Activated CD4-positive, alpha-beta memory T cell treated with anti-CD3 and anti-CD28 coated beads, Interleukin-2, amount 10 ng/mL, durations not matched to agents 7 days and 5 days (primary cell): ENCODE data around the gene TTC27. TPM values are rescaled to one million over a fixed set of nuclear protein-coding genes. Genes with fewer than 3 reads are reported as not detected.

Experiments used
- CTCF ChIA-PET: fragments of 350-600 bp; sonication (Branson Sonifier 250); formaldehyde crosslinking; loops from one replicate; lab custom pipeline; 2021; ENCODE audit warnings: antibody characterized with exemption, inconsistent platforms; lab: Charles Lee
- POLR2A ChIA-PET: fragments of 350-600 bp; sonication (Branson Sonifier 250); formaldehyde crosslinking; loops from one replicate; lab custom pipeline; 2021; ENCODE audit warnings: antibody characterized with exemption; lab: Charles Lee
- DNase-seq: peaks from one replicate; pipeline ENCODE4 v3.0.0-alpha.2; 2020
- H3K27ac Mint-ChIP-seq: one replicate; pipeline ENCODE4 v1.8.0; 2021; ENCODE audit warnings: mild to moderate bottlenecking, mixed read lengths
- H3K27me3 Mint-ChIP-seq: one replicate; pipeline ENCODE4 v1.8.0; 2021; ENCODE audit warnings: mixed read lengths
- H3K36me3 Mint-ChIP-seq: one replicate; pipeline ENCODE4 v1.8.0; 2021; ENCODE audit warnings: low read depth, mixed read lengths
- H3K4me1 Mint-ChIP-seq: one replicate; pipeline ENCODE4 v1.8.0; 2021; ENCODE audit warnings: mixed read lengths
- H3K4me3 Mint-ChIP-seq: one replicate; pipeline ENCODE4 v1.8.0; 2021; ENCODE audit warnings: mild to moderate bottlenecking, mixed read lengths
- H3K9me3 Mint-ChIP-seq: one replicate; pipeline ENCODE4 v1.8.0; 2021; ENCODE audit warnings: mixed read lengths
- total RNA-seq, 2 experiments: library from RNA; stranded (reverse); gene quantifications; one replicate each; pipeline ENCODE4 v1.2.3, GENCODE V29; 2021

TTC27 gene
- 10 to 100 TPM; 11.2 to 12.7 TPM for total RNA-seq

DNA sequence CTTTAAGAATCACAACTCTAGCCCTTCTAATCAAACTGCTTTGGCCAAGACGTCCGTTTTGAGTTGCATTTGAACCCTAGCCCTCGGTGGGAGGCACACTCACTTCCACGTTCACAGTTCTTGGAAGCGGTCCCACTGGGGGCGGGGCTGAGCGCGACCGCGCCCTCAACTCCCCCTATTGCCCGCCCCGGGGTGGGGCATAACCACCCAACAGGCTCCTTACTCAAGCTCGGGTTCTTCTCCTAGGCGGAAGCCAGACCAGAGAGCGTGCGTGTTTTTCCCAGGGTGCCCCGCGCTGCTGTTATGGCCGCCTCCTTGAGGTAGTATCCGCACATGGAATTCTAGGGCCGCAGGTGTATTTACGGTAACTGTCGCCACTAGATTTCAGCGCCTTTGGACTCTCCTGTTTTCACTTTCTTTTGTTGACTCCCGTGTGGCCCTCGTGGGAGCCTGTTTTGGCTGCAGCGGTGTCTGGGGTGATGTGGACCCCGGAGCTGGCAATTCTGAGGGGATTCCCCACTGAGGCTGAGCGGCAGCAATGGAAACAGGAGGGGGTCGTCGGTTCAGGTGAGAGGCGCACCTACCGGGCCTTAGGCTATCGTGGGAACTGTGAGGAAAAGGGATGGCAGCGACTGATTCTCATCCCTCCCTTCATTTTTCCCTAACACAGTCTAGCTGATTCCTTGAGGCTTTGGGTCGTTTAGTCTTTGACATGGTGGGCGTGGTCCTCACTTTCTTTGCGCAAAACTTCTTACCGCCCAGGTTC, at the start of gene TTC27:
Gene TTC27 (plus strand): TSS at position 237 of the 766 bp plus-strand sequence. CDS start 243 bp downstream, at position 480.
- no peaks in the 10 kb centered on the region for H3K27me3 Mint-ChIP-seq
- DNase-seq = peak; percentile 96
- no peaks in the 10 kb centered on the region for H3K9me3 Mint-ChIP-seq
- peak within 1 kb of the TSS; percentile 87 for H3K4me3 Mint-ChIP-seq
- ChIA-PET POLR2A (interaction anchor here (0.7 to 1.4 kb wide), 5 partner anchors 9 to 972 kb away, joined by 3 to 6 read pairs (median 3); partner anchors contain the start of genes FAM98A and SLC30A6), CTCF (interaction anchor here (1.0 to 1.3 kb wide), 2 partner anchors 36 to 76 kb away, joined by 3 read pairs; no protein-coding TSS in a partner anchor)
- peaks cover 11% of the 10 kb centered on the region for H3K36me3 Mint-ChIP-seq
- peak within 1 kb of the TSS; percentile 84 for H3K27ac Mint-ChIP-seq
- peaks cover 31% of the 10 kb centered on the region for H3K4me1 Mint-ChIP-seq

DNA sequence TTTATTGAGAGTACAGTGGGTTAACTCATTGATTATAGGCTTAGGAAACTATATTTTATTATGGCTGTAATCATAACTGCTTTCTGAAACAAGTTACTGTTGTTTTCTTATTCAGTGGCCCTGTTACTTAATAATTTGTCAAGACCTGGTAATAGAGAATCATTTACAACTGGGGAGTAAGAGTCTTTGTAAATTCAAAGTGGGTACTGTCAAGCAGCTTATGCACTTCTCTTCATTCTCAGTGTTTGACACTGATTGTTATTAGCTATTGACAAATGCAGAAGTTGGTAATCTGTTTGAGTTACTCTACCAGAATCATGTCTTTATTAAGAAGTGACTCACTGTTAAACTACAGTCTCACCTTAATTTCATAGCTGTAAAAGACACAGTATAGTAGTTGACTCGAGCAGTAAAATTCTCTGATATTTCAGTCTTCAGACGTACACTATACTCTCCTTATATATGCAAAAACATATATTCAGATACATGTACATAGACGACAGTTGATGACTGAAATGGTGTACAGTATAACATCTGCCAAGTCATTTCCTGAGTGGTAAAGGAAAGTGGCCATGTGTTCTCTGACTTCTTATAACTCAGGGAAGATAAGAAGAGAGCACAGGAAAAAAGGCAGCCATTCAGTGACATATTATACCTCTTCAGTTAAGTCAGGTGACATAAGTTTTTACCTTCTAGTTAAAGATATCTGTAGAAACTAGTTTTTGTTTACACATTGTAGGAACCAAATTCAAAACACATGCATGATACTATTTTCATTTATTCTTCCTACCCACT, 36.0 kb upstream of the TTC27 start:
- POLR2A ChIA-PET = interaction anchor here (0.8 to 2.4 kb wide), 4 partner anchors 9 to 36 kb away, joined by 3 to 6 read pairs (median 4); partner anchors contain the start of gene TTC27
- Mint-ChIP-seq H3K27ac (peak overlapping the region; percentile 80), H3K36me3 (peaks cover 49% of the 10 kb centered on the region), H3K27me3 (no peaks in the 10 kb centered on the region), H3K4me1 (peaks cover 25% of the 10 kb centered on the region), H3K4me3 (no peak overlapping the region), H3K9me3 (no peaks in the 10 kb centered on the region)
- CTCF ChIA-PET = interaction anchor here (0.7 to 1.0 kb wide), 2 partner anchors 35 to 991 kb away, joined by 3 read pairs; partner anchors contain the start of gene TTC27
- DNase-seq = no peak

DNA sequence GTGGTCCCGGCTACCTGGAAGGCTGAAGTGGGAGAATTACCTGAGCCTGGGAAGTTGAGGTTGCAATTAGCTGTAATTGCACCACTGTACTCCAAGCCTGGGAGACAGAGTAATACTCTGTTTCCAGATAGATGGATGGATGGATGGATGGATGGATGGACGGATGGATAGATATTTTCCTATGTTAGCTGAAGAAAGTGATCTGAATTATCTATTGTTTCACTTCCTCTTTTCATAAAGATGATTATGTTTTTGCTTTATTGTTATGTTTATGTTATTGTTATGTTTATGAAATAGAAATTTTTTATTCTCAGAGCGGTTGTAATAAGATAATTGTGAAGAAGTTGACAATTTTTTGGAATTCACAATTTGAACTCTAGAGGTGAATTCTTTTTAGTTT, 33.3 kb upstream of the TTC27 start:
- ChIA-PET POLR2A (no interaction called here), CTCF (no interaction called here)
- Mint-ChIP-seq H3K4me3 (no peak overlapping the region), H3K27me3 (no peaks in the 10 kb centered on the region), H3K36me3 (peaks cover 52% of the 10 kb centered on the region), H3K9me3 (no peaks in the 10 kb centered on the region), H3K27ac (no peak overlapping the region), H3K4me1 (peaks cover 24% of the 10 kb centered on the region)
- no peak for DNase-seq

DNA sequence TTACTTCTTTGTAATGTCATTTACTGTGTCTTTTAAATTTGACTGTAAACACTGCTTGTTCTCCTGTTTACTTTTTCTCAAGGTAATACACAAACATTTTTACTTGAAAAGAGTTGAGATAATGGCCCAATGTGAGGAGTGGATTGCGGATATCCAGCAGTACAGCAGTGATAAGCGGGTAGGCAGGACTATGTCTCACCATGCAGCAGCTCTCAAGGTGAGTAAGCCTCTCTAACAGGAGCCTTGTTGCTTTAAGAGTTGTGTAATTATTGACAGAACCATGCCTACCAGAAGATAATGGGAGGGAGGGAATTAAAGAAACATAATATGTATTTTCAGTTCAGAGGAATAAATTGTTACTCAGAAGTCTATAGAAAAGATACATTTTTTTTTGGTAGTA, 16.5 kb upstream of the TTC27 start:
- H3K27me3 Mint-ChIP-seq = no peaks in the 10 kb centered on the region
- POLR2A ChIA-PET = no interaction called here
- peaks cover 59% of the 10 kb centered on the region for H3K36me3 Mint-ChIP-seq
- no peak overlapping the region for H3K4me3 Mint-ChIP-seq
- CTCF ChIA-PET = no interaction called here
- no peaks in the 10 kb centered on the region for H3K4me1 Mint-ChIP-seq
- H3K9me3 Mint-ChIP-seq = no peaks in the 10 kb centered on the region
- no peak for DNase-seq
- H3K27ac Mint-ChIP-seq = no peak overlapping the region

DNA sequence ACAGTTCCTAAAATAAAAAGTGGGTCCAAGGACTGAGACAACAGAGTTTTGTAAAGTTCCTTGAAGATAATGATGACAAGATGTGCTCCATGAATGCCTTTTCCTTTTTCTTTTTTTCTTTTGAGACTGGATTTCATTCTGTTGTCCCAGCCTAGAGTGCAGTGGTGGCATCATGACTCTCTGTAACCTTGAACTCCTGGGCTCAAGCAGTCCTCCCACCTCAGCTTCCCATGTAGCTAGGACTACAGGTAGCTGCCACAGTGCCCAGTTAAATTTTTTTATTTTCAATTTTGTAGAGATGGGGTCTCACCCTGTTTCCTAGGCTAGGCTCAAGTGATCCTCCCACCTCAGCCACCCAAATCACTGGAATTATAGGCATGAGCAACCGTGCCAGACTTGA, 16.1 kb upstream of the TTC27 start:
- Mint-ChIP-seq H3K4me1 (no peaks in the 10 kb centered on the region), H3K9me3 (no peaks in the 10 kb centered on the region), H3K4me3 (no peak overlapping the region), H3K27ac (no peak overlapping the region), H3K27me3 (no peaks in the 10 kb centered on the region), H3K36me3 (peaks cover 59% of the 10 kb centered on the region)
- POLR2A ChIA-PET = no interaction called here
- CTCF ChIA-PET = no interaction called here
- DNase-seq = no peak

DNA sequence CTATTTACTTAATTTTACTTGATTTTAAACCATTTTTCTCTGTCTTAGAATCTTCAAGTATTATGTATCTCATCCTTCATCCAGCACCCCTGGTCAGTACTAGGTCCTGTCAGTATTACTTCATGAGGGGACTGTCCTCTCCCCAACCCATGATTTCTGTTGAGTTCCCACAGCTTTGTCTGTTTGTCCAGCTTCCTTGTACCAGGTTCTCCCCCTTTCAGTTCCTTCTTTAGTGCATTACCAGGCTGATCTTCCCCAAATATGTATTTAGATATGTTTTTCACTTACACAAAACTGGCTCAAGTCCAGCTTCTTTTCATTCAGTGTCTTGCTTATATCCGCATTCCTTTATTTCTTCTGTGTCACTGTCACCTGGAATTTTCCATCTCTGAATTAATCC, 13.8 kb upstream of the TTC27 start:
- Mint-ChIP-seq H3K27me3 (no peaks in the 10 kb centered on the region), H3K4me3 (no peak overlapping the region), H3K4me1 (peaks cover 3% of the 10 kb centered on the region), H3K9me3 (no peaks in the 10 kb centered on the region), H3K27ac (no peak overlapping the region), H3K36me3 (peaks cover 56% of the 10 kb centered on the region)
- POLR2A ChIA-PET = interaction anchor here (1.8 kb wide), 1 partner anchor 10 kb away, joined by 6 read pairs; no protein-coding TSS in a partner anchor
- CTCF ChIA-PET = interaction anchor here (0.9 to 1.6 kb wide), 2 partner anchors 18 to 593 kb away, joined by 3 read pairs; no protein-coding TSS in a partner anchor
- no peak for DNase-seq

DNA sequence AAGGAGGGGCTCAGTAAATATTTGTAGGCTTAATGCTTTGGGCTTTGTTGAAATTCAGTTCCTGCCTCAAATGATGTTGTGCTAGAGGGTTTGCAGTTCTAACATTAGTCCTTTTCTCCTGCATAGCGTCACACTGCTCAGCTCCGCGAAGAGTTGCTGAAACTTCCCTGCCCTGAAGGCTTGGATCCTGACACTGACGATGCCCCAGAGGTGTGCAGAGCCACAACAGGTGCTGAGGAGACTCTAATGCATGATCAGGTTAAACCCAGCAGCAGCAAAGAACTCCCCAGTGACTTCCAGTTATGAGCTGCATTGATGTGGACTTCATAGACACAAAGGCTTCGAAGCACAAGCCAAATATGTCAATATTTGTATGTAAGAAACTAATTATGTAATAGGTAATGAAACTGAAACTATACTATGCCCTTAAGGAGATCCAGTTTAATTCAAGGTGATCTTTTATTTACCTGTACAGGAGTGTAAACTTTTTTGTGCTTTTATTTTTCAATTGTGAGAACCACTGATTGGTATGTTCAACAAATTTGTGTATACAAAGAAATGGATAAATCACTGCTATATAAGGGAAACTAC, 10.2 kb upstream of the TTC27 start:
- H3K27ac Mint-ChIP-seq = no peak overlapping the region
- ChIA-PET CTCF (no interaction called here), POLR2A (interaction anchor here (1.6 kb wide), 1 partner anchor 9 kb away, joined by 4 read pairs; no protein-coding TSS in a partner anchor)
- no peaks in the 10 kb centered on the region for H3K27me3 Mint-ChIP-seq
- DNase-seq = no peak
- peaks cover 3% of the 10 kb centered on the region for H3K4me1 Mint-ChIP-seq
- H3K4me3 Mint-ChIP-seq = no peak overlapping the region
- H3K36me3 Mint-ChIP-seq = peaks cover 46% of the 10 kb centered on the region
- H3K9me3 Mint-ChIP-seq = no peaks in the 10 kb centered on the region

DNA sequence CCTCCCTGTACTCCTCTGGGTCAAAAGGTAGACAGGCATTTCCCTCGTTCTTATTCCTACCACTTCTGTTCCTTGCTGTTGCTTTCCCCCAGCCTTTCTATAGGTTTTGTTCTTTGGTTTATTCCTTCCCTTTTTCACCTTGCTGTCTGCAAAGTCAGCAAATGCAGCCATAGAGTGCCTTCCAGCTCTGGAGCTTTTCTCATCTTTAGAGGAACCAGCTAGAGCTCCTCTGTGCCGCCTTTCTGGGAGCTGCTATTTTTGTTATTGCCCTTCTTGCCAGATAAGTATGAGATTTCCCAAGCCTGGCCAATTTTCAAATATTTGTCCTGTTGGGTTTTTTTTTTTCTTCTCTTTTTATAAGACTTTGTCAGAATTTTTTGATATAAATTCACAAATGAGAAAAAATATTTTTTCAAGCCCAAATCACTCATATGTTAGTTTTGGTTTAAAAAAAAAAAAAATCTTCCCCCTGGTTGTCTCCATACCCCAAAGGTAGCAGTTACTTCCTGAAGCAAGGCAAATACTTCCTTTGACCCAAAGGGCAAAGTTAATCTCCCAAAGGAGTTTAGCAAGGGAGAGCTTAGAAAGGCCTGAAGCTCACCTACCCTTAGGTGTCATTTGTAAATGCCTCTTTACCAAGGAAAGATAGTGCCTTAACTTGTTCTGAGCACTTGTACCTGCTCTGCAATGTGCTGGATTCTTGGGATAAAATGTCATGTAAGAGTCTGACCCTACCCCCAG, 5.1 kb upstream of the TTC27 start:
- Mint-ChIP-seq H3K9me3 (no peaks in the 10 kb centered on the region), H3K27ac (no peak overlapping the region), H3K36me3 (peaks cover 16% of the 10 kb centered on the region), H3K27me3 (no peaks in the 10 kb centered on the region), H3K4me1 (peaks cover 10% of the 10 kb centered on the region), H3K4me3 (no peak overlapping the region)
- no peak for DNase-seq
- CTCF ChIA-PET = interaction anchor here (1.9 kb wide), 1 partner anchor 960 kb away, joined by 4 read pairs; no protein-coding TSS in a partner anchor
- POLR2A ChIA-PET = interaction anchor here (2.3 kb wide), 1 partner anchor 9 kb away, joined by 6 read pairs; no protein-coding TSS in a partner anchor

DNA sequence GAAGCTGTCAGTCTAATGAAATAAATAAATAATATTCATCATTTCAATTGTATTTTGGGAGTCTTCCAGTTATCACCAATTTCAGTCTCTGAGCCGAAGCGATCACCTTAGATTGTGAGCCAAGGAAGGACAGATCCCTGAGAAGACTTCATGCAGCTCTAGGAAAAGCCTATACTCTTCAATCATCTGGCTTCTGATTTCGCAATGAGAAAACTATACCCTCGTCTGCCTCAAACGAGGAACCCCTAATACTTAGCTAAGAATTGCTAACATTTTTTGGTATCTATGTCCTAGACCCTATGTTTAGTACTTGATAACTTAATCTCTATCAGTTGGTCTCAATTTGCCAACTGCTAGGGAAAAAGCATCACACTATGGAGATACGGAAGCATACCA, 4.5 kb upstream of the TTC27 start:
- no peak for DNase-seq
- ChIA-PET POLR2A (interaction anchor here (2.3 kb wide), 1 partner anchor 10 kb away, joined by 6 read pairs; no protein-coding TSS in a partner anchor), CTCF (interaction anchor here (1.9 kb wide), 1 partner anchor 960 kb away, joined by 4 read pairs; no protein-coding TSS in a partner anchor)
- no peaks in the 10 kb centered on the region for H3K27me3 Mint-ChIP-seq
- H3K4me3 Mint-ChIP-seq = no peak overlapping the region
- H3K9me3 Mint-ChIP-seq = no peaks in the 10 kb centered on the region
- H3K36me3 Mint-ChIP-seq = peaks cover 13% of the 10 kb centered on the region
- peaks cover 11% of the 10 kb centered on the region for H3K4me1 Mint-ChIP-seq
- no peak overlapping the region for H3K27ac Mint-ChIP-seq

DNA sequence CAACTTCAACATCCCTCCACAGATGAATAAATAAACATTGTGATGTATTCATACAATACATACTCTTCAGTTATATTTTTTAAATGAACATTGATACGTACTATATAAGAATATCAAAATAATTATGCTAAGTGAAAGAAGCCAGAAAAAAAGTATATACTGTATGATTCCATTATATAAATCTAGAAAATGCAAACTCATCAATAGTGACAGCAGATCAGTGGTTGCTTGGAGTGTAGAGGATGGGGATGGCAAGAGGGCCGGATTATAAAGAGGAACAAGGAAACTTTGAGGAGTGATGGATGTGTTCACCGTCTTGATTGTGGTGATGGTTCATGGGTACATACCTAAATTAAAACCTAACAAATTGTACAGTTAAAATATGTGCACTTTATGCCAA, 3.0 kb upstream of the TTC27 start:
- Mint-ChIP-seq H3K27ac (no peak overlapping the region), H3K4me1 (peaks cover 21% of the 10 kb centered on the region), H3K4me3 (no peak overlapping the region), H3K27me3 (no peaks in the 10 kb centered on the region), H3K9me3 (no peaks in the 10 kb centered on the region), H3K36me3 (peaks cover 9% of the 10 kb centered on the region)
- POLR2A ChIA-PET = interaction anchor here (2.3 kb wide), 2 partner anchors 11 to 52 kb away, joined by 5 to 6 read pairs; no protein-coding TSS in a partner anchor
- no peak for DNase-seq
- CTCF ChIA-PET = no interaction called here

DNA sequence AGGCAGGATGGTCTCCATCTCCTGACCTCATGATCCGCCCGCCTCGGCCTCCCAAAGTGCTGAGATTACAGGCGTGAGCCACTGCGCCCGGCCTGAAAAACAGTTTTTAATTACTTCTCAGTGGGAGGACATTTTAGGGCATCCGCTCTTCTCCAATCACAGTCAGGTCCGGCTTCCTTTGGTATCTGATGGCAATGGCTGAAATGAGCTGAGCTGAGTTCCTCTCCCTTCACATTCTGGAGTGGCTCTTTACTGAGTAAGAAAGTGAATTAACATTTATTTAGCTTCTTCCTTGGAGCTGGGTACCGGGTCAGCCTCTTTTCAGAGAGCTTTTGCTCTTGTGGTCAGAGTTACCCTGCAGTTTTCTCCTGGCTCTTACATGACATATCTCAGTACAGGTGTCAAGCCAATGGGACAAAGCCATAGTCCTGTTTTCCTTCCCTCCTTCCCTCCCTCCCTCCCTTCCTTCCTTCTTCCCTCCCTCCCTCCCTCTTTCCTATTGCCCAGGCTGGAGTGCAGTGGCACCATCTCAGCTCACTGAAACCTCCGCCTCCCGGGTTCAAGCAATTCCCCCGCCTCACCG, 1.1 kb upstream of the TTC27 start:
- H3K4me3 Mint-ChIP-seq = peak overlapping the region; percentile 87
- H3K27ac Mint-ChIP-seq = no peak overlapping the region

More for the DNA sequence above, 1.1 kb upstream of the TTC27 start:
- CTCF ChIA-PET = interaction anchor here (1.3 kb wide), 1 partner anchor 35 kb away, joined by 3 read pairs; no protein-coding TSS in a partner anchor
- POLR2A ChIA-PET = interaction anchor here (0.9 to 2.3 kb wide), 3 partner anchors 9 to 54 kb away, joined by 3 to 5 read pairs (median 4); no protein-coding TSS in a partner anchor
- no peak for DNase-seq
- Mint-ChIP-seq H3K36me3 (peaks cover 17% of the 10 kb centered on the region), H3K27me3 (no peaks in the 10 kb centered on the region), H3K4me1 (peaks cover 25% of the 10 kb centered on the region), H3K9me3 (no peaks in the 10 kb centered on the region)
